ENCODE data around the gene AURKB.
"Not testable (repeated sequence)": the region's sequence is repeated elsewhere in the genome, so short reads cannot be mapped to it uniquely, and the experiment has no call there.

The AURKB gene
- 4.6 to 17.0 (median 8.9) reads per million in 18 experiments for total RNA-seq

DNA sequence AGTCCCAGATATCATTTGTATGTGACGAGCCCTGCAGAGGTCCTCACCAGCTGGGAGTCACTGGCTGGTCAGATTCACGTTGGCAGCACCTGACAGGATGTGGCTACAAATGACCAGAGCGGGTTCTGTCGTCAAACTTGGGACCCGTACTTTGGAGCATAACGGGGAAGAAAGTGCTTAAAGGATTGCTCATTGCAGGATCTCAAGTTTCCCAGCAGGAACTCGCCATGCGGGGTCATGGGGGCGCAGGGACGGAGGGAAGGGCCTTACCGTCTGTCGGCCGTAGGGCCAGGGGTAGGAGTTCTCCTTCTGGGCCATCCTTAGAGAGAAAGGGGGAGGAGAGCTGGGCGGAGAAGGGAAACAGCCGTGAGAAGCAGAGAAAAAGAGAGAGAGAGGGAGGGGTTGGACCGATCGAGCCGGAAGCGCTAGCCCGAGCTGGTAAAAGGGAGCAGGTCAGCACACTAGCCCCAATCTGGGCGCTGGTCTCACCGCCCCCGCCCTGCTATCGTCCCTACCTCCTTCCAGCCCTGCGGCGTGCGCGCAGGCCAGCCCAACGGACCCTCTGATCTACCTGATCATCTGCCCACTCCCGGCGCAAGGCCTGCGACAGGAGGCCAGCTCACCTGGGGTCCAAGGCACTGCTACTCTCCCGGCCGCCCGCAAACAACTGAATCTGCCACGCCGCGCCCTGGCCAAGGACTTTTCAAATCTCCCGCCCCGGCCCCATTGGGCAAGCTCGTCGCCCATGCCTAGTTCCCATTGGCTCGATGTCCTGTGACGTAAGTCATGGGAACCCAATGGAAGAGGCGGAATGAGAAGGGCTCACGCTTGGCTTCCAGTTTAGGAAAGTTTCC lies at the start of gene AURKB:
Gene AURKB (minus strand): TSS at position 669 of the 854 bp plus-strand sequence. CDS start 351 bp downstream, at position 318.
- peak; percentile 95 to 96 for DNase-seq

- DNase-seq = no peak
Measured at GRCh38 chr17:8257801-8258200, 47.4 kb upstream of the AURKB start.

DNA sequence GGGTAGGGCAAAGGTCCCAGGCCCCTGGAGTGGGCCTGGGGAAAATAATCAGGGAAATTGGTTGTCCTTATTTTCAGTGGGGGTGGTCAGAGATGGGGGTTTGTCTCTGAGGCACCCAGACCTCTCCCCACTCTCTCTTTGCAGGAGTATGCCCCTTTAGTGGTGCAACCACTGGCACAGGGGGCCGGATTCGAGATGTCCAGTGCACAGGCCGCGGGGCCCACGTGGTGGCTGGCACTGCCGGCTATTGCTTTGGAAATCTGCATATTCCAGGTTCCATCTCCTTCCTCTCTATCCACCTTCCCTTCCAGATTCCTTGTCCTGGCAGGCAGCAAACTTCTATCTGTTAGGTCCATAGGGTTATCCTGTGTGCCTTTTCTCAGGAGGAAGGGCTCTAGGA lies 46.3 kb upstream of the AURKB start:
- DNase-seq = no peak

DNA sequence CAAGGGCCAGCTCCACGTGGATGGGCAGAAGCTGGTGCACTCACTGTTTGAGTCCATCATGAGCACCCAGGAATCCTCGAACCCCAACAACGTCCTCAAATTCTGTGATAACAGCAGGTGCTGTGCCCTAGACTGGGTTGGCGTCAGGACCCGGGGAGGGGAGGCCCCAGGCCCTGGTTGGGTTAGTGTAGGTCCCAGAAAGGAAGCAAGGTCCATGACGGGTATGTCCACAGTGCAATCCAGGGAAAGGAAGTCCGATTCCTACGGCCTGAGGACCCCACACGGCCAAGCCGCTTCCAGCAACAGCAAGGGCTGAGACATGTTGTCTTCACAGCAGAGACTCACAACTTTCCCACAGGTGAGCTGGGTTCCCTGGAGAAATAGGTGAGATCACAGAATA lies 45.9 kb upstream of the AURKB start:
- no peak for DNase-seq

DNA sequence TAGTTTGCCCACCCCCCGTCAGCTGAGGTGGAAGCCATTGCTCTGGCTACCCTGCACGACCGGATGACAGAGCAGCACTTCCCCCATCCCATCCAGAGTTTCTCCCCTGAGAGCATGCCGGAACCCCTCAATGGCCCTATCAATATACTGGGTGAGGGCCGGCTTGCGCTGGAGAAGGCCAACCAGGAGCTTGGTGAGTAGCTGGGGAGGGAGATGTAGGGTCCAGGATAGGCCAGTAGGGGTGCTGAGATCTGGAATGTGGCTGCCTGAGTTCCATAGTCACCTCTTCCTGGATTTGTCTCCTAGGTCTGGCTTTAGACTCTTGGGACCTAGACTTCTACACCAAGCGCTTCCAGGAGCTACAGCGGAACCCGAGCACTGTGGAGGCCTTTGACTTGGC lies 45.1 kb upstream of the AURKB start:
- no peak for DNase-seq

GRCh38 chr17:8254881-8255280 lies 44.5 kb upstream of the AURKB start:
- DNase-seq = no peak

GRCh38 chr17:8253801-8254200 lies 43.4 kb upstream of the AURKB start:
- peak in 1 of 2 donors; percentile 28 for DNase-seq

DNA sequence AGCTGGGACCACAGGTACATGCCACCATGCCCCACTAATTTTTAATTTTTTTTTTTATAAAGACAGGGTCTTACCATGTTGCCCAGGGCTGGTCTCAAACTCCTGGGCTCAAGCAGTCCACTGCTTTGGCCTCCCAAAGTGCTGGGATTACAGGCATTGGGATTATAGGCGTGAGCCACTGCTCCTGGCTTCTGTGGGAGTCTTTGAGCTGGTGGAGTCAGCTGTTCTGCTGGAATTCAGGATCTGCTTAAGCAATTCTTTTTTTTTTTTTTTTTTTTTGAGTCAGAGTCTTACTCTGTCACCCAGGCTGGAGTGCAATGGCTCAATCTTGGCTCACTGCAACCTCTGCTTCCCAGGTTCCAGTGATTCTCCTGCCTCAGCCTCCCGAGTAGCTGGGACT lies 41.0 kb upstream of the AURKB start:
- not testable (repeated sequence) for DNase-seq

DNA sequence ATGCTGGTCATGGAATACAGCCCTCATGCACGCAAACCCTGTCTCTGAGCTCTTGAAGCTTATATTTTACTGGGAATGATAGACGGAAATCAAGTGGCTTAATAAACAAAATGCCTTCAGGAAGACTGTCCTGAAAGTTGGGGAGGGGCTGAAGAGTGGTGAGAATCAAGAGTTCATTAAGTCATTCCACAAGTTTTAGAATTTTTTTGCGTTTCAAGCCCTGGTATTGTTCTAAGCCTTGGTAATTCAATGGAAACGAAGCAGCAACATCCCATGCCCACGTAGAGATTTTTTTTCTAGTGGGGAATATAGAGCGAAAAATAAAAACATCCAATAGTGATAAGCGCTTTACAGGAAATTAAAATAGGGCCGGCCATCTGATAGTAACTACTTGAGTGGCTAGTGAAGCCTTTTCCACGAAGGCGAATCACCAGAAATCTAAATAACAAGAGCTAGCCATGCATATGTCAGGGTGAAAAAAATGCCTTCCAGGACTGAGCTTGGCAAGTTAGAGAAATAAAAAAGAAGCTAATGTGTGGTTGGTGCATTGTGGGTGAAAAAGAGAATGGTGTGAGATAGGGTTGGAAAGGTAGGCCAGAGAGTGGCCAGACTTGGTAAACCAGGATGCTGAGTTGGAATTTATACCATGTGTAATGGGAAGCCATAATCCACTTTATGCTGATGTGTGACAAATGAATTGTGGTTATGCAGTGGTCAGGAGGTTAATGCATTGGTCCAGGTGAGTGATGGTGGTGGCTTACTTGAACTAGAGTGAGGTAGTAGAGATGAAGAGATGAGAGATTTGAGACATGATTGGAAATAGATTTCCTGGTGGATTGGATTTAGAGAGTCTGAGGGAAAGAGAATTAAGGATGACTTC lies 39.5 kb upstream of the AURKB start:
- DNase-seq = no peak

DNA sequence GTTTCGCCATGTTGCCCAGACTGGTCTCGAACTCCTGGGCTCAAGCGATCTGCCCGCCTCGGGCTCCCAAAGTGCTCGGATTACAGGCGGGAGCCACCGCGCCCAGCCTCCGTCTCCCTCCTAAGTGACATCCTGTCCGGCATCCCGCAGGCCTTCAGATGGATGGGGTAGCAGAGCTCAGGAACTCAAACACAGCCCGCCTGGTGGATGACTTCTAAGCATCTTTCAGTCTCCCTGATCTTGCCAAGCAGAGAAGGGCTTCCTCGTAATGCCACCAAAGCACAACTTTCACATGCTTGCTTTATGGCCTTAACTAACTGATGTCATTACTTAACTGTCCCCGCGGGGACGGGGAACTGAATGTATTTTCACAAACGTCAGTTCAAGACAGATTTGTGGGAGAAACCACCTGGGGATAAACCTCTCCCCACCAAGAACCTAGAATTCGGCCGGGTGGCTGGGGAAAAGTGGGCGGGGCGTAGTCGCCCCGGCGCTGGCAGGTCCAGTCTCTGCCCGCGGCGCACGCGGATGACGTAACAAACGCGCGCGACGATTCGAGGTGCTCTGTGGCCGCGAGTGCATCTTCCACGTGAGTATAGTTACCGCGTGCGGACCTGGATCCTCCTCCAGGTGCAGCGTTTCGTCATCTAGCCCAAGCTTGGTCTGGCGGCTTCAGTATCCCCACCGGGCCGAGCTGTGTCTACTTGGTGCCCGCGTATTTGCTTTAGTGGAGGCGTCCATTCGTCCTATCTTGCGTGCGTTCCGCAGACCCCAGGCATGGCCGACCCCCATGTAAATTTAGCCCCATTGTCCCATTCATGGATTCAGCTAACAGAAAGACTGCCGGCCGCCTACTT lies 38.6 kb upstream of the AURKB start, which contains the start of gene PFAS:
Gene PFAS (plus strand): TSS at position 539 of the 857 bp plus-strand sequence. CDS start 4,649 bp downstream, outside the sequence.
- peak; percentile 94 to 96 for DNase-seq

DNA sequence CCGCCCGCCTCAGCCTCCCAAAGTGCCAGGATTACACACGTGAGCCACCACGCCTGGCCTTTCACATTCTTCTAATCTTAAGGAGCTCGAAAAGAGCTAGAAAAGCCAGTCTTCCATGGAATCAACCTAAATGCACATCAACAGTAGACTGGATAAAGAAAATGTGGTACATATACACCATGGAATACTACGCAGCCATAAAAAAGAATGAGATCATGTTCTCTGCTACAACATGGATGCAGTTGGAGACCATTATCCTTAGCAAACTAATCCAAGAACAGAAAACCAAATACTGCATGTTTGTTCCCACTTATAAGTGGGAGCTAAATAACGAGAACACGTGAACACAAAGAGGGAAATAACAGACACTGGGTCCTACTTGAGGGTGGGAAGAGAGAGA lies 34.4 kb upstream of the AURKB start:
- no peak for DNase-seq

DNA sequence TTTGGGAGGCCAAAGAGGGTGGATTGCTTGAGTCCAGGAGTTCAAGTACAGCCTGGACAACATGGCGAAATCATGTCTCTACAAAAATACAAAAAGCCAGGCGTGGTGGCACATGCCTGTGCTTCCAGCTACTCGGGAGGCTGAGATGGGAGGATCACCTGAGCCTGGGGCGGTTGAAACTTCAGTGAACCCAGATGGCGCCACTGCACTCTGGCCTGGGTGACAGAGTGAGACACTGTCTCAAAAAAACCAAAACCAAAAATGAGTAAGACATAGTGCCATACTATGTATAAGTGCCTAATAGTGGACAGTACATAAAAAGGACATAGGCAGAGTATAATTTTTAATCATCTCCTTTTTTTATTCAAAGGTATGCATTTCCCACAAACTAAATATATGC lies 33.5 kb upstream of the AURKB start:
- no peak for DNase-seq

GRCh38 chr17:8237886-8238285 lies 27.5 kb upstream of the AURKB start:
- no peak for DNase-seq

DNA sequence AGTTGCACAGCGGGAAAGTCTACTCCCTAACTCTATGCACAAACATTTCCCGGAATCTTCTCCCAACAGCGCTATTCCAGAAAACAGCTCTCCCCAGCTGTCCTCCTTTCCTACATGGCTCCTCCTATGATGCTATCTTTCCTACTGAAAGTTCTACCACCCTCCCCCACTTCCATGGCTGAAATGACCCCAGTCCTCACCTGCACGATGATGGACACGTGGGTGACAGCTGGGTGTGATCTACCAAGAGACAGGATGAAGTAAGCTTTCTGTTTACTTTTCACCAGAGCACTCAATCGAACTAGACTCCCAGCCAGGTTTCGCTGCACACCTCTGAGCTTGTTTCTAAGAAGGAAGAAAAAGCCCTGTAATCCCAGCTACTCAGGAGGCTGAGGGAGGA lies 26.8 kb upstream of the AURKB start:
- DNase-seq = no peak

GRCh38 chr17:8235676-8236075 lies 25.3 kb upstream of the AURKB start:
- no peak for DNase-seq

- DNase-seq = no peak
Measured at GRCh38 chr17:8234361-8235270, 24.2 kb upstream of the AURKB start.

DNA sequence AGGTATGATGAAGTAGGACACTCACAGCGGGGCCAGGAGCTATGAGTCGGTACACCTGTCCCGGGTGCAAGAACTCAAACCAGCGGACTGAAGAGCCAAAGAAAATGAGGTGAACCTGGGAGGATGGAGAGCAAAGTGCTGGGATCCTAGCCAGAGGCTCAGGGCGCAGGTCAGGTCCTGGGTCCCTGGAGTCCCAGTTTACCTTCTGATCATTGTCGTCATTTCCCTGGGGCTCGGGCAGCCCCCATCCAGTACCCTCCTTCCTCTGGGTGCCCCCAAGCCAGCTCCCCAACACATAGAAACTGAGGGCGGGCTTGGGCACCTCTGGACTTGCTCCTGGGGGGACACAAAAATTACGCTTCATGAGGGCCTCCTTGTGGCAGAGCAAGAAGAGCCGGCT lies 21.3 kb upstream of the AURKB start:
- no peak for DNase-seq

GRCh38 chr17:8227238-8227581 lies 16.8 kb upstream of the AURKB start:
- DNase-seq = no peak

GRCh38 chr17:8226536-8227237 lies 16.3 kb upstream of the AURKB start:
- DNase-seq = peak; percentile 84 to 89

GRCh38 chr17:8225813-8226535 lies 15.6 kb upstream of the AURKB start:
- peak; percentile 65 to 69 for DNase-seq
